NCI-H1092 treated with DMSO at 0.1 percent for 48 hours (cell line): ENCODE results near the gene C1QL2.

Experiments used
- DNase-seq: peaks from one replicate; lab custom pipeline; 2025; lab: John Stamatoyannopoulos, UW

Gene C1QL2

GRCh38 chr2:119137502-119137901, 21.0 kb downstream of the C1QL2 start:
- DNase-seq, result no peak

GRCh38 chr2:119136872-119137271, 21.7 kb downstream of the C1QL2 start:
- DNase-seq, result no peak

- no peak for DNase-seq
These were observed 22.5 kb downstream of the C1QL2 start for GRCh38 chr2:119136093-119136492.

GRCh38 chr2:119134775-119135174, 23.8 kb downstream of the C1QL2 start:
- DNase-seq, result no peak

GRCh38 chr2:119126650-119127049, 31.9 kb downstream of the C1QL2 start:
- no peak for DNase-seq

GRCh38 chr2:119123389-119123788, 35.2 kb downstream of the C1QL2 start:
- DNase-seq, result no peak

- DNase-seq, result no peak
These were observed 35.9 kb downstream of the C1QL2 start for GRCh38 chr2:119122663-119123062.

- no peak for DNase-seq
These were observed 38.4 kb downstream of the C1QL2 start for GRCh38 chr2:119119999-119120756.

- DNase-seq, result no peak
These were observed 39.3 kb downstream of the C1QL2 start for GRCh38 chr2:119119076-119119785.

- no peak for DNase-seq
These were observed 40.4 kb downstream of the C1QL2 start for GRCh38 chr2:119117891-119118882.

- no peak for DNase-seq
These were observed 41.1 kb downstream of the C1QL2 start for GRCh38 chr2:119117408-119117807.

GRCh38 chr2:119116411-119117295, 41.9 kb downstream of the C1QL2 start:
- DNase-seq, result no peak

GRCh38 chr2:119114266-119114665, 44.3 kb downstream of the C1QL2 start:
- DNase-seq, result no peak

GRCh38 chr2:119113489-119113770, 45.1 kb downstream of the C1QL2 start:
- DNase-seq, result no peak

GRCh38 chr2:119112770-119113488, 45.6 kb downstream of the C1QL2 start:
- no peak for DNase-seq

GRCh38 chr2:119112230-119112629, 46.3 kb downstream of the C1QL2 start:
- DNase-seq, result no peak

- no peak for DNase-seq
These were observed 47.2 kb downstream of the C1QL2 start for GRCh38 chr2:119111115-119111975.

GRCh38 chr2:119109866-119110265, 48.7 kb downstream of the C1QL2 start:
- no peak for DNase-seq

- DNase-seq, result no peak
These were observed 50.4 kb downstream of the C1QL2 start for GRCh38 chr2:119108186-119108585.
